Measurements from ENCODE around the gene RCC2. TPM values are rescaled to one million over a fixed set of nuclear protein-coding genes. Genes with fewer than 3 reads are reported as not detected.
"Not testable (repeated sequence)": the region's sequence is repeated elsewhere in the genome, so short reads cannot be mapped to it uniquely, and the experiment has no call there.

Gene RCC2
- polyA plus RNA-seq, 3 donors, result 11.2 to 25.9 (median 19.6) TPM

DNA sequence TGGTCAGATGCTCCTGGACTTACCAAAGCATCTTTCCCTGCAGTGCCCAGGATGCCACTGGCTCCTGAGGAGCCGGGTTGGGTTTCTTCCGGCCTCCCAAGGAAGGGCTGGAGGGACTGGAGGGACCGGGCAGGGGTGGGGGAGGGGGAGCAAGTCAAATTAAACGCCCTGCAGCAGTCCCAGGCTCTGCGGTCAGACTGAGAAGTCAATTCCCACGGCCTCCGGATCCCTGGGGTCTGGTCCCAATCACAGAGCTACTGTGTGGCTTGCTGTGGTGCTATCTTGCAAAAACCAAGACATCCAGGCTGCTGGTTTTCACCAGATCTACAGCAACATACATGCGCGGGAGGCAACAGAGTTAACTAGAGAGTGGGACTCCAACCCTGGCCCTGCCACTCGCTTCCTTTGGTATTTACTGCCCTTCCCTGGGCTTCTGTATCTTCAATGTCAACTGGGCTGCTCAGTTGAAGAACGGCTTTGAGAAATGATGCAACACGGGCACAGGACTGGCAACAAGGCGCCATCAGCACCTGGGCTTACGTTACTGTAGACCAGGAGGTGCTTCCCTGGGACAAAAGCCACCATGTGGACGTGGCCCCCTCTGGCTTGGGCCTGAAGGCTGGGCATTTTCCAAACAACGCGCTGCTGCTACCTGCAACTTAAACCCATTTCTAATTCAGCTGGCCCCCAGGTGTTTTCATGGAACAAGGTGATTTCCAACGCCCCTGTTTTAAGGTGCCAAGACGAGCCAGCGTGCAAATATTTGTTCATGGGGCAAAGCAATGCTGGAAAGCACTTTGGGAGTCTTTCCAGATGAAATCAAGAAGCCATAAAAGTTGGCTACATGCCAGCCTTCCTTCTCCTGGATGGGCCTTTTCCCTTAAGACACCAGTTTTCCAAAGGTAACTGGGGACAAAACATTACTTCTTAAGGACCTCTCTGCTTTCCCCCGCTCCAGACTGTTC is 11.5 kb downstream of the RCC2 start:
- H3K27ac ChIP-seq (ENCODE audit: low read depth, low read length), result no peak overlapping the region
- WGBS, 3 donors, result 60 to 88% (median 81%) methylated on average over 21 of the region's 21 CpGs

DNA sequence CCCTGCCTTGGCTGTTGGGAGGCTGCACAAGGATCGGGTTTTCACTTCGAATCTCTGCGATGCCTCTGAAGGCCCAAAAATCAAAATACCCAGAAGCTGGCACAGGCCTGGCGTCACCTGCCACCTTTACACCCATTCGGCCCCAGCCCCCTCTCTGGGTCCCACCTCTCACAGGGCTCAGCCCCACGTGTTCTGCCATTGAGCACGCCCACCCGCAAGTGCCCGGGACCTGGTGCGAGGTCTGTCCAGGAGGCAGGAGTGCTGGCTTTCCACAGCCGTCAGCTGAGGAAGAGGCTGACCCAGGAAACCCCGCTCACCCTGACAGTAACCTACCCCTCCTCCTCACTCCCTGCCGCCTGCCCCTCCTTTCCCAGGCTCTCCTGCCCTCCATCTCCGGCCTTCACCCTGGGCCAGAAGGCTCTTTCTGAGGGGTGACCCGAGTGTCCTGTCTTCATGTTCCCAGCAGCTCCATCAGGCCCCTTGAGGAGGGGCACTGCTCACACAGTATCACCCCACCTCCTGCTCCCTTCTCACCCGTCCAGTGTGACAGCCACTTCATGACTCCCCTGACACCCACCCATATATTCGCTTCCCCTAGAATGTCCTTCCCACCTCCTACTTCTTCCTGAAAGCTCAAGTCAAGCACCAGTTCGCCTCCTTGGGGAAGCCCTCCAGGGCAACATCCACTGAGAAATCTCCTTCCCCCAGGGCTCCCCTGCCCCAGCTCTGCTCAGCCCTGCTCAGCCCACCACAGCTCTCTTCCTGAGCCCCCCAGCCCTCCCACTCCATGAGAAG is 13.5 kb downstream of the RCC2 start:
- 90 to 96% (median 93%) methylated on average over 18 of the region's 18 CpGs for WGBS, 3 donors
- H3K27ac ChIP-seq (ENCODE audit: low read depth, low read length), result no peak overlapping the region

DNA sequence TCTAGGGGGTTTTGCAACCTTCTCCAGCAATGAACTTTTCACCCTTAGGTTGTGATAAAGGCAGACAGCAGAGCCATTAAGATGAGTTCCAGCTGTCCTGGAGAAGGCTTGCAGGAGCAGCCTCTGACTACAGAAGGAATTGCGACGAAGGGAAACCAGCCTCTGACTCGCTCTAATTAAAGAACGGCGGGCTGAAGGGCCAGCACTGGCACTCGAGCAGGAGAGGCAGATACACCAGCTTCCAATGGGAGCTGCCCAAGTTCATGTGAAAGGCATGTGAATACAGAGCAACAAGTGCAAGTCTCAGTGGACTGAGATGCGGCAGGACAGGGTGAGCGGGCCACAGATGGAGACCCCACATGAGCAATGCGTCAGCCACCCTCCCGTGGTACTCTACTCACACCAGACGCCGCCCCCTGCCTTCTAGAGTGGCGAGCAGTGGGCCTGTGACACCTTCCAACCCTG is 15.7 kb downstream of the RCC2 start:
- 60 to 77% (median 73%) methylated on average over 13 of the region's 13 CpGs for WGBS, 3 donors
- H3K27ac ChIP-seq (ENCODE audit: low read depth, low read length), result no peak overlapping the region

DNA sequence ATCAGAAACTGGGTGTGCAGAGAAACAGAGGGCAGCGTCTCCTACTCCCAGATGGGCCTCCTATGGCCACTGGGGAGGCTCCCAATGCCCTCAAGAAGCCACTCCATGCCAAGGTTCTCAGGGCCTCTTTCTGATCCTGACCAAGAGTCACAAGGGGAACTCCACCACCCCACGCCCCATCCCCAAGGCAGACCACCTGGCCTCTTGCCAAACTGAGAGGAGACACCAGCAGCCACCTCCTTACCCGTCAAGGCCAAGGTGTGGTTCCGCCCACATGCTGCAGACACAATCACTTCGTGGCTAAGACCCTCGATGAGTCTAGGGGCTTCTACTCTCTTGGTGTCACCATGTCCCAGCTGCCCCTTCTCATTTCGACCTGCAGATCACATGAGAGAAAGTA is 17.0 kb downstream of the RCC2 start:
- H3K27ac ChIP-seq (ENCODE audit: low read depth, low read length), result no peak overlapping the region
- WGBS, 3 donors, result 70 to 81% (median 72%) methylated on average over 7 of the region's 7 CpGs

DNA sequence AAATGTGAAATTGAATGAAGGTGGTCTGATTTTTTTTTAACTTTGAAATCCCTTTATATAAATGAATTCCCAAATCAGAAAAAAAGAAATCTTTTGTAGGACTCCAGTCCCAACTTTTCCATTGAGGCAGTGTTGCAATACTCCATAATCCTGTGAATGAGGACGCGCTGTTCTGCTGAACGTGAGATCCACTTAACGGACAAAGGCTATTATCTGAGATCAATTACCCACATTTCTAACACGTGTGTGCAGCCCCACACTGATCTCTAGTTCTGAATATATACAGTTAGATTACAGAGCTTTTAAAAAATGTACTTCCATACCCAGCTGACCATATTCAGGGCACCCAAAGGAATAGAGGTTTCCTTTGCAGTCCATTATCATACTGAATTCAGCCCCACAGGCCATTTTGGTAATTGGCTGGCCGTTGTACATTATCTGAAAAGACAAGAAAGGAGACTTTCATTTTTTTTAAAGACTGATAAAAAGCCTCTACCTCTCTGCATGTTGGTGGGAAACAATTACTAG is 19.0 kb downstream of the RCC2 start:
- WGBS, 3 donors, result 82 to 87% (median 86%) methylated on average over 6 of the region's 6 CpGs
- no peak overlapping the region for H3K27ac ChIP-seq (ENCODE audit: low read depth, low read length)

DNA sequence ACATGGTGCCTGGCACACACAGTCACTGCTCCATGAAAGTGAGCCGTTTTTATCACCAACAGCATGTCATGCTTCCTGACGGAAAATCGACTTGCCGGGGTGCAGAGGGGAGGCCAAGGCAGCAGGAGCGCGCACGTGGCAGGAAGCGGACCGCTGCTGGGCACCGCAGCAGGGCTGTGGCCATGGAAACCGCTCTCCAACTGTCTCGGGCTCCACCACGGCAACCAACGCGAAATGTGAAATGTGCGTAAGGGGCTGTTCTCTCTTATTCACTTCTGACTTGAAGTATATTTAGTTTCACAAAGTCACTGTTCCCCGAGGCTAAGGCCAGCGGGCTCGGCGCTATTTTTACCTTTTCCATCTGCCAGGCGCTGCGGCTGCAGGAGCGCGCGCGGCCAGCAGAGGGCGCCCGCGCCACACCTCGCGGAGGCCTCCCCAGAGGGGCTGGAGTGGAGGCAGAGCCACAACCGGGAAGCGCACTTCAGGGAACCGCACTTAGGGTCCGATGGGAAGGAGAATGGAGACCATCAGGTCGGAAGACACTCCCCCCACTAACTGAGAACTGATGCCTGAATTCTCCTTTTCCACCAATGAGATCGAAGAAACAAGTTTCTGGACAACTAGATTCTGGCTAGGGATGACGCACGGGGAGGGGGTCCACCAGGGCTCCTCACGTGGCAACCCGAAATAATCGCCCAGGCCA is 19.7 kb downstream of the RCC2 start:
- no peak overlapping the region for H3K27ac ChIP-seq (ENCODE audit: low read depth, low read length)
- WGBS, 3 donors, result 38 to 44% (median 42%) methylated on average over 42 of the region's 42 CpGs

DNA sequence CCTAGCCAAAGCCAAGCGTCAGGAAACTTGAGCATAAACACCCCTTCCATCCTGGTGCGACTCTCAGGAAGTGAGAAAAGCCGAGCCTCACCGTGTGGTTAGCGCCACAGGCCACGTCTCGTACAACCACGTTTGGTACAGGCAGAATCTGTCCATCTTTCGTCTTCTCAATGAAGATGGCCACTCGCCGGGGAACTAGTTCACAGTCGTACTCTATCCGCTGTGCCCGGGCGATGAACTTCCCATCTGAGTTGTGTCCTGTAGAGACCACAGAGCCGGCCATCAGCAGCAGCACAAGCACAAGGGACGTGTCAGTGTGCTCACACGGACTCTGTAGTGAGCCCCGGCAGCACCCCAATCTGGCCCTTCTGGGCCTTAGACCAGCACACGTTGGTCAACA is 23.1 kb downstream of the RCC2 start:
- 90 to 94% (median 93%) methylated on average over 20 of the region's 20 CpGs for WGBS, 3 donors
- no peak overlapping the region for H3K27ac ChIP-seq (ENCODE audit: low read depth, low read length)

DNA sequence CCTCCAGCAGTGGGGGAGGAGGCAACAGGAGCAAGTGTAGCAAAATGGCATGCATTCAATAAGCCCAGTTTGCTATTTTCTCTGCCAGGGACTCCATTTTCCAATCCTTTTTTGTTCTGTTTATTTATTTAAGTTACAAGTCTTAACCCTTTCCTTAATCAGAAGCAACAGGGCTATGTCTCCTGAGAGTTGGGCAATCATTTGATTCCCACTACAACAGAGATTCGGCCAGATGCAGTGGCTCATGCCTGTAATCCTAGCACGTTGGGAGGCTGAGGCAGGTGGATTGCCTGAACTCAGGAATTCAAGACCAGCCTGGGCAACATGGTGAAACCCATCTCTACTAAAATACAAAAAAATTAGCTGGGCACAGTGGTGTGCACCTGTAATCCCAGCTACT is 25.5 kb downstream of the RCC2 start:
- WGBS, 3 donors, result 84 to 88% (median 86%) methylated on average over 2 of the region's 2 CpGs
- H3K27ac ChIP-seq (ENCODE audit: low read depth, low read length), result no peak overlapping the region

DNA sequence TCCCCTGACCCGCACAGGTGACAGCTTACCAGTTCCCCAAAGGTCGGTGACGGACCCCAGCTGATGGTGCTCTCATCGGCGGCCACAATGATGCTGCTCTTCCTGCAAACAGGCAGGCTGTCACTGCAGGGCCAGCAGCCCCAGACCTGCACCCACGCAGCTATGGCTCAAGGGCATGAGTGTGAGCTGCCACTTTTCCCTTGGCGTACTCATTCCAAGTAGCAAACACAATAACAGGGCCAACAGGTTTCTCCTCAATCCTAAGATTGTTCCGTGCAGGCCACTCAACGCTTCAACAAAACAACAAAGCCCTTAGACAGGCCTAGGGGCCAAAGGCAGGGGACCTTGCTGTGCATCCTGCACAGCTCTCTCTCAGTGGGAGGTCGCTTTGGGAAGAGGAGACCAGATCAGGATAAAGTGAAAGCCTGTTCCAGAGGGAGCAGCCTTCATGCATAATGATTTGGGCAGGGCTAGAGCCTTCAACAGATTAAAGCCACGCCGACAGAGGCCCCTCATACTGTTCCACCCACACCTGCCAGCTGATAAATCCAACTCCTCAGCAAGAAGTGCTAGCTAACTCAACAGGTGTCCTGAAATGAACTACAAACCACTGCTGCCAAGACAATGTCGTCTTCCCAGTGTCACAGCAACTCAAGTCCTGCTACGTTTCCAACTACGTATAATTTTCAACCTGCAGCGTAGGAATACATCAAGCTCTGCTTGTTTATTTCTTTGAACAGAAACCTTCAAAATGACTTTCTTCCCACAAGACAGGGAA is 27.2 kb downstream of the RCC2 start:
- no peak overlapping the region for H3K27ac ChIP-seq (ENCODE audit: low read depth, low read length)
- WGBS, 3 donors, result 82 to 90% (median 86%) methylated on average over 16 of the region's 16 CpGs

DNA sequence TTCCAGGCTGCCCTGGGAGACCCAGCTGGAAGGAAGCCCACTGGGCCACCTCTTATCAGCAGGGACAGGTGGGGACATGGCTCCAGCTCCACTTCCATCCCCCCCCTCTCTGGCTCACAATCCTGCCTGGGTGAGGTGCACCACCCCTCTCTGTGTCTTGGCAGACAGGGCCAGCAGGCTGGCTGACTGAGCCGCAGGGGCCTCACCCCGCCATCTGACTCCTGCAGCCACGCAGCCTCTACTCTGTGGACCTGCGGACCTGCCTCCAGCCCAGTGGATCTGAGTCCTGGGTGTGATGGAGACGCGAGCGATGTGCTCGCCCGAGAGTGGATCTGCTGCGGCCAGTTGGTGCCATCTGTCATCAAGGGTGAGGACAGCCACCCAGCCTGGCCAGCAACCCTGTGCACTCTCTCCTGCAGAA is 30.1 kb downstream of the RCC2 start:
- 82 to 96% (median 92%) methylated on average over 10 of the region's 10 CpGs for WGBS, 3 donors

DNA sequence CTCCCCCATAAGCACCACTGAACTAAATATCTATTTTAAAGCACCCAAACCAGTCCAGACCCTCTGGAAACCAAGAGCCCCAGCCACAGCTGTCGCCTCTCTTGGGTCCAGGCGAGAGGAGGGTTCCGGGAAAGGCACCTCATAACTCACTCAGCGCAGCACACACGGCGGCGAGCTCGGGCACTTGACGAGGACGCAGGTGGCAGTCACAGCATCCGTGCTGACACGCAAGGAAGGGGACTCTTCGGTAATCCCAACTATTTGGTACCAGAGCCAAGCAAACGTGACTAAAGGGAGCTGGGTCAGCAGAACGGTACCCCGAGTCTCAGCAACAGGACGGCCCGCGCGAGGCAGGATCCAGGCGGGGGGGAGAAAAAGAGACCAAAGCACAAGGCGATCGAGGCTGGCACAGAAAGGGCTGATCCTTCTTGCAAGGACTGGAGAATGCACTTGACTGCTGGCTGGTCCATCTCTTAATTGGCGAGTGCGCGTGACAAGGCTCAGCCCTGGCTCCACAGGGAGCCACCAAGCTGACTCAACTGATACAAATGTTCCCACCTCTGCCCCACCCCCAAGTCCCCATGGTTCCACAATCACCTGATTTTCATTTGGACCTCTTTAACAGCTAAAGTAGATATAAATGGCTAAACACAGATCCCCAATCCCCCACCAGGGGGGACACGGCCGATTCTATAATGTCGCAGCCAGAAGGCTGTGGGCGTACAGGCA is 31.5 kb downstream of the RCC2 start:
- 93 to 97% (median 96%) methylated on average over 25 to 30 of the region's 30 CpGs for WGBS, 3 donors
- H3K27ac ChIP-seq (ENCODE audit: low read depth, low read length), result not testable (repeated sequence)

More for the DNA sequence above, 30.1 kb downstream of the RCC2 start:
- H3K27ac ChIP-seq (ENCODE audit: low read depth, low read length), result no peak overlapping the region

DNA sequence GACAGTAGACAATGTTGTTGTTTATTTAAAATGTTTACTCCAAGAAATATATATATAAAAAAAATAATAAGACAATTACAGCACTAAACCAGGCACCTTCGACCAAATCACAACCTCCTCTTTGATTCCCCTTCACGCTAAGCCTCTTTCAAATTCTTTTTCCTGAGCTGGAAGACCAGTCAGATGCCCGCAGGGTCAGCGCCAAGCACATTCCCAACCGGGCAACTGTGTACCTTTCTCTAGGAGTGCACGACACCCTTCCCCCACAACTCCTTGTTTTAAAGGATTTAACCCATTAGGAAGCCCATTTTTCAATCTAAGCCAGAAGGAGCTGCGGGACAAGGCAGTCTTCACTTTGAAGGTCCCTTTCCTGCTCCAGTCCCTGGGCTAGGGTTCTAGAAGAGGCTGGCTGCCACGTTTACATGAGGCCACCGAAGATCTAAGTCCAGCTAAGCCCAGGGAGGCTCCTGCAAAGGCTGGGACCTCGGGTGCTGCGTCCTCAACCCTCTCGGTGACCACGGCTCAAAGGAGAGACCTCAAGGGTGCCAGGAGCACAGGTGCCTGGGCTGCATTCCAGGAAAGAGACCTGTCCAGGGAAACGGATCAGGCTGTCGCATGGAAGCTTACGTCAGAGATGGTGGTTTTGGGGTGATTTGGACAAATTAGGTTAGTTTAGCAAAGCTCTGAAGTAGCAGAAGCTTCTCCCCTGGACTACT is 32.6 kb downstream of the RCC2 start:
- 67 to 79% (median 77%) methylated on average over 16 of the region's 16 CpGs for WGBS, 3 donors
- H3K27ac ChIP-seq (ENCODE audit: low read depth, low read length), result not testable (repeated sequence)

DNA sequence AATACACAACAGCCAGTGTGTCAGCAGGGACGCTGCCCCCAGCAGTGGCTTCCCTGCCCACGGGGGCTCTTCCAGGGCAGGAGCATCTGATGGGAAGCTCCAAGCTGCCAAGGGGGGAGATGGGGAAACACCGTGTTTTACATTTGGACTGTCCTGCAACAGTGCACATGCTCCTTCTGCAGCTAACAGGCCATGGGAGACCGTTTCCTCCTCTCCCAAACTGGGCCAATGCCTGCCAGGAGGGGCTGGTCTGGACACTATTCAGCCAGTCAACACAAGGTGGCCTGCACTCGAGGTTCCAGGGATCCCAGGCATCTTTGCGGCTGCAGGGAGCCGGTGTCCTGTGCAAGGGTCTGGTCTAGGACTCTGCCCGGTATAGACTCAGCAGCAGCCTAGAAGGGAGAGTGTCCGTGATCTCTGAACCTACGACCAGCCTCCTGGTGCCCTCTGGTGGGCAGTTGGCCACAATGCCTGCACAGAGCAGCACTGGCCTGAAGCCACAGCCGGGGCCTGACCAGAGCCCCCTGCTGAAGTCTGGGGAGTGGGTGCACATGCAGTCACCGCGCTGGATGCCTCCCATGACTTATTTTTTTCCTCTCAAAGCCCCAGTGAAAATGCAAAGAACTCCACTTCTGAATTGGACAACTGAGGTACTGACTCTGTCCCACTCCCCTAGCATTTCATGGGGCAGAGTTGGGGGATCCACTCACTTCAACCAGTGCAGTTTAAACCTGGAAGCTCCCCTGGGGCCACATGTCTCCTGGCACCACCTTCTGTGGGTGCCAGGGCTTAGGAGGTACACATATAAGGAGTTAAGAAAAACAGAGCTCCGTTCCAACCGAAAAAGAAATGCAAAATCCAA is 33.3 kb downstream of the RCC2 start:
- 51 to 55% (median 55%) methylated on average over 14 to 15 of the region's 15 CpGs for WGBS, 3 donors
- H3K27ac ChIP-seq (ENCODE audit: low read depth, low read length), result no peak overlapping the region

DNA sequence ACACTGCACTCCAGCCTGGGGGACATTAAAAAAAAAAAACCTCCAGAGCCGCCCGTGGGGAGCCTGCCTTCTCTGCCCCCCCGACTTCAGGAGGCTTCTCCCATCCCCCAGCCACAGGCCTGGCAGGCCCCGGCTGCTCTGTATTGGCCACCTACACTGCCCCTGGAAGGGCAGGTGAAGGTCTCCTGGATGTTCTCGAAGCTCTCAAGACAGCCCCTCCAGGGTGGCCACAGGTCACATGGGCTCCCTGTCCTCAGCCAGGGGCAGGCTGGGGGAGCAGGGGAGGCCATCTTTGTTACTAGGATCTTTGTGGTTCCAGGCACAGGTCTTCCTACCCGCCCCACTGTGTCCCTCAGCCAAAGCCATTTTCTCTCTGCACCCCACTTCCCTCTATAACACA is 34.7 kb downstream of the RCC2 start:
- 57 to 73% (median 70%) methylated on average over 6 of the region's 6 CpGs for WGBS, 3 donors
- no peak overlapping the region for H3K27ac ChIP-seq (ENCODE audit: low read depth, low read length)

DNA sequence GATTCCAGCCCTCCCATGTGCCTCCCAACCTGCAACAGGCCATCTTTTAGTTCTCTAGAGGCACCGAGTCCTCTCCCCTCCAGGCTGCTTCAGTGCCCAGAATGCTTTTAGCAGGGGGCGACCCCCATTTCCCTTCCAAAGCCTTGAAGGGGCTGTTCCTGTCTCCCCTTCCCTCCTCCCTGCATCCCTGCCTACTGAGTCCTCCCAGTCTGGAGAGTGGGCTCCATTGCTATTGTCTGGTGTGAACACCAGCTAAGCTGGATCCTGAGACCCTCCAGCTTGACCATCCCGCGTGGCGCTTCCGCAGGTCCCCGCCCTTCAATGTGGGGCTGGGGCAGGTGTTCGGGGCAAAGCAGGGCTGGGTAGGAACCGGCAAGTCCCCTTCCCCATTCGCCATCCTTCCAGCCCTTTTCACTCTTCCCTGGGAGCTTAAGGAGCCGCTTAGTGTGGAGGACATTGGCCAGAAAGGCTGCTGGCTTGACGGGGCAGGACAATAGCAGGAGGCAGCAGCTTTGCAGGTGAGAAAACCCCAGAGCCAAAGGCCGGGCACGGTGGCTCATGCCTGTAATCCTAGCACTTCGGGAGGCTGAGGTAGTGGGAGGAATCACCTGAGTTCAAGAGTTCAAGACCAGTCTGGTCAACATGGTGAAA is 35.3 kb downstream of the RCC2 start:
- no peak overlapping the region for H3K27ac ChIP-seq (ENCODE audit: low read depth, low read length)
- WGBS, 3 donors, result 54 to 68% (median 63%) methylated on average over 14 to 15 of the region's 15 CpGs

All from adipose tissue (tissue), 3 donors.